NT2/D1 (cell line): ENCODE measurements around the gene SELENOO.

Experiments
- DNase-seq: peaks from one replicate; pipeline ENCODE4 v3.0.0-alpha.2; 2011; ENCODE audit warnings: low read depth, low spot score
- H3K27me3 ChIP-seq: 2 replicates; pipeline ENCODE4 v1.6.0; 2011; ENCODE audit warnings: mild to moderate bottlenecking; ENCODE audit not compliant: insufficient read length, insufficient read depth
- H3K36me3 ChIP-seq: 2 replicates; pipeline ENCODE4 v1.6.1; 2011; ENCODE audit warnings: mild to moderate bottlenecking, low read length, mixed read lengths; ENCODE audit not compliant: insufficient read depth, insufficient read length
- H3K4me1 ChIP-seq: 2 replicates; pipeline ENCODE4 v1.5.1; 2011; ENCODE audit not compliant: insufficient read depth, insufficient read length
- H3K4me3 ChIP-seq: 2 replicates; pipeline ENCODE4 v1.5.1; 2011; ENCODE audit warnings: low read depth; ENCODE audit not compliant: insufficient read length
- H3K9ac ChIP-seq: 2 replicates; pipeline ENCODE4 v1.6.0; 2011; ENCODE audit warnings: low read depth; ENCODE audit not compliant: insufficient read length
- H3K9me3 ChIP-seq: 2 replicates; pipeline ENCODE4 v1.5.1; 2011; ENCODE audit warnings: mild to moderate bottlenecking, low read length; ENCODE audit not compliant: insufficient read depth
- SUZ12 ChIP-seq: IDR thresholded peaks from 2 replicates; pipeline ENCODE4 v1.6.1; 2011; ENCODE audit not compliant: insufficient read length, insufficient read depth; ENCODE audit errors: extremely low read depth
- YY1 ChIP-seq: IDR thresholded peaks from 2 replicates; pipeline ENCODE4 v1.6.1; 2011; ENCODE audit not compliant: insufficient read length, insufficient read depth
- ZNF274 ChIP-seq: IDR thresholded peaks from 2 replicates; pipeline ENCODE4 v1.6.1; 2011; ENCODE audit warnings: mild to moderate bottlenecking, low read depth, low read length

SELENOO gene

GRCh38 chr22:50174382-50175190 is 26.2 kb upstream of the SELENOO start:
- TF ChIP-seq ZNF274, result no peak
- no peak for TF ChIP-seq YY1
- TF ChIP-seq SUZ12, result no peak
- Histone ChIP-seq H3K4me3 (no peak overlapping the region), H3K36me3 (no peaks in the 10 kb centered on the region), H3K9ac (no peak overlapping the region), H3K4me1 (peaks cover 12% of the 10 kb centered on the region), H3K27me3 (peaks cover 15% of the 10 kb centered on the region), H3K9me3 (no peaks in the 10 kb centered on the region)
- no peak for DNase-seq

GRCh38 chr22:50175191-50175461 is 25.7 kb upstream of the SELENOO start:
- H3K27me3 ChIP-seq, result peaks cover 15% of the 10 kb centered on the region
- H3K9me3 ChIP-seq, result no peaks in the 10 kb centered on the region
- TF ChIP-seq SUZ12 (no peak), ZNF274 (no peak), YY1 (no peak)
- no peak overlapping the region for H3K9ac ChIP-seq
- no peak overlapping the region for H3K4me3 ChIP-seq
- peaks cover 12% of the 10 kb centered on the region for H3K4me1 ChIP-seq
- DNase-seq, result no peak
- no peaks in the 10 kb centered on the region for H3K36me3 ChIP-seq

- Histone ChIP-seq H3K27me3 (peaks cover 9% of the 10 kb centered on the region), H3K4me3 (no peak overlapping the region), H3K9me3 (no peaks in the 10 kb centered on the region), H3K36me3 (no peaks in the 10 kb centered on the region), H3K9ac (no peak overlapping the region), H3K4me1 (peaks cover 12% of the 10 kb centered on the region)
- no peak for DNase-seq
- TF ChIP-seq ZNF274 (no peak), YY1 (no peak), SUZ12 (no peak)
Measured at GRCh38 chr22:50175921-50176849, 24.6 kb upstream of the SELENOO start.

GRCh38 chr22:50176850-50177536 is 23.8 kb upstream of the SELENOO start:
- Histone ChIP-seq H3K36me3 (no peaks in the 10 kb centered on the region), H3K9me3 (no peaks in the 10 kb centered on the region), H3K4me3 (no peak overlapping the region), H3K4me1 (peaks cover 7% of the 10 kb centered on the region), H3K27me3 (peaks cover 1% of the 10 kb centered on the region), H3K9ac (no peak overlapping the region)
- no peak for DNase-seq
- TF ChIP-seq YY1, result no peak
- TF ChIP-seq ZNF274, result no peak
- no peak for TF ChIP-seq SUZ12

- H3K36me3 ChIP-seq, result no peaks in the 10 kb centered on the region
- no peak overlapping the region for H3K4me3 ChIP-seq
- no peak overlapping the region for H3K9ac ChIP-seq
- no peak for DNase-seq
- H3K27me3 ChIP-seq, result no peaks in the 10 kb centered on the region
- no peaks in the 10 kb centered on the region for H3K9me3 ChIP-seq
- TF ChIP-seq ZNF274 (no peak), SUZ12 (no peak)
- peaks cover 7% of the 10 kb centered on the region for H3K4me1 ChIP-seq
Measured at GRCh38 chr22:50177537-50178470, 23.0 kb upstream of the SELENOO start.

GRCh38 chr22:50178471-50178864 is 22.3 kb upstream of the SELENOO start:
- no peaks in the 10 kb centered on the region for H3K27me3 ChIP-seq
- peaks cover 7% of the 10 kb centered on the region for H3K4me1 ChIP-seq
- H3K9me3 ChIP-seq, result no peaks in the 10 kb centered on the region
- H3K36me3 ChIP-seq, result no peaks in the 10 kb centered on the region
- no peak overlapping the region for H3K9ac ChIP-seq
- TF ChIP-seq ZNF274 (no peak), SUZ12 (no peak), YY1 (no peak)
- DNase-seq, result no peak
- H3K4me3 ChIP-seq, result no peak overlapping the region
